Panc1 (cell line): ENCODE results near the gene MAP3K15.

ENCODE experiments used
- POLR2AphosphoS5 ChIP-seq: IDR thresholded peaks from 2 replicates; pipeline ENCODE4 v1.6.1; 2012; ENCODE audit warnings: mild to moderate bottlenecking, low read depth, low read length, moderate library complexity
- SIN3A ChIP-seq: IDR thresholded peaks from 2 replicates; pipeline ENCODE4 v1.6.1; 2012; ENCODE audit warnings: low read depth, mild to moderate bottlenecking, low read length, moderate library complexity, borderline replicate concordance; ENCODE audit not compliant: insufficient read depth
- TCF7L2 ChIP-seq: IDR thresholded peaks from 2 replicates; pipeline ENCODE4 v1.6.1; 2011; ENCODE audit warnings: mild to moderate bottlenecking, low read depth, low read length, inconsistent platforms
- TF ChIP-seq, protein P1 (sequence below): fragments of 450-650 bp; IDR thresholded peaks from 2 replicates; pipeline ENCODE4 v1.5.1; 2017; ENCODE audit warnings: mild to moderate bottlenecking
- TF ChIP-seq, protein P2 (sequence below), 2 experiments: IDR thresholded peaks; 2 replicates each; pipeline ENCODE4 v1.6.1; 2011 to 2012; ENCODE audit warnings: low read depth in 2 of 2, control low read depth in 1 of 2, low read length in 1 of 2, mild to moderate bottlenecking in 1 of 2, moderate library complexity in 1 of 2; ENCODE audit not compliant: insufficient read depth in 1 of 2

DNA sequence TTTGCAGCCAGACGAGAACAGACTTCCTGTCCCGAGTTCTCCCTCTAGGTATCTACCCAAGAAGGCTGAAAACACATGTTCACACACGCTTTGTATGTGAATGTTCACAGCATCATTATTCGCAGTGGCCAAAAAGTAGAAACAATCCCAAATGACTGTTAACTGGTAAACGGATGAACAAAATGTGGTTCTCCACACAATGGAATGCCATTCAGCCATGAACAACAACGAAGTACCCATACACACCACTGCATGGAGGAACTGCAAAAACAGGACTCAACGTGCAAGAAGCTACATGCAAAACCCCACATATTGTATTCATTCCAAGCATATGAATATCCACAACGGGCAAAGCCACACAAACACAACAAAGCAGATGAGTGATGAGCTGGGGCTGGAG, 126.6 kb downstream of the MAP3K15 start:
- TF ChIP-seq POLR2AphosphoS5 = no peak
- no peak for TF ChIP-seq SIN3A
- TF ChIP-seq, protein P1, sequence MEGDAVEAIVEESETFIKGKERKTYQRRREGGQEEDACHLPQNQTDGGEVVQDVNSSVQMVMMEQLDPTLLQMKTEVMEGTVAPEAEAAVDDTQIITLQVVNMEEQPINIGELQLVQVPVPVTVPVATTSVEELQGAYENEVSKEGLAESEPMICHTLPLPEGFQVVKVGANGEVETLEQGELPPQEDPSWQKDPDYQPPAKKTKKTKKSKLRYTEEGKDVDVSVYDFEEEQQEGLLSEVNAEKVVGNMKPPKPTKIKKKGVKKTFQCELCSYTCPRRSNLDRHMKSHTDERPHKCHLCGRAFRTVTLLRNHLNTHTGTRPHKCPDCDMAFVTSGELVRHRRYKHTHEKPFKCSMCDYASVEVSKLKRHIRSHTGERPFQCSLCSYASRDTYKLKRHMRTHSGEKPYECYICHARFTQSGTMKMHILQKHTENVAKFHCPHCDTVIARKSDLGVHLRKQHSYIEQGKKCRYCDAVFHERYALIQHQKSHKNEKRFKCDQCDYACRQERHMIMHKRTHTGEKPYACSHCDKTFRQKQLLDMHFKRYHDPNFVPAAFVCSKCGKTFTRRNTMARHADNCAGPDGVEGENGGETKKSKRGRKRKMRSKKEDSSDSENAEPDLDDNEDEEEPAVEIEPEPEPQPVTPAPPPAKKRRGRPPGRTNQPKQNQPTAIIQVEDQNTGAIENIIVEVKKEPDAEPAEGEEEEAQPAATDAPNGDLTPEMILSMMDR = no peak
- TF ChIP-seq, protein P2, sequence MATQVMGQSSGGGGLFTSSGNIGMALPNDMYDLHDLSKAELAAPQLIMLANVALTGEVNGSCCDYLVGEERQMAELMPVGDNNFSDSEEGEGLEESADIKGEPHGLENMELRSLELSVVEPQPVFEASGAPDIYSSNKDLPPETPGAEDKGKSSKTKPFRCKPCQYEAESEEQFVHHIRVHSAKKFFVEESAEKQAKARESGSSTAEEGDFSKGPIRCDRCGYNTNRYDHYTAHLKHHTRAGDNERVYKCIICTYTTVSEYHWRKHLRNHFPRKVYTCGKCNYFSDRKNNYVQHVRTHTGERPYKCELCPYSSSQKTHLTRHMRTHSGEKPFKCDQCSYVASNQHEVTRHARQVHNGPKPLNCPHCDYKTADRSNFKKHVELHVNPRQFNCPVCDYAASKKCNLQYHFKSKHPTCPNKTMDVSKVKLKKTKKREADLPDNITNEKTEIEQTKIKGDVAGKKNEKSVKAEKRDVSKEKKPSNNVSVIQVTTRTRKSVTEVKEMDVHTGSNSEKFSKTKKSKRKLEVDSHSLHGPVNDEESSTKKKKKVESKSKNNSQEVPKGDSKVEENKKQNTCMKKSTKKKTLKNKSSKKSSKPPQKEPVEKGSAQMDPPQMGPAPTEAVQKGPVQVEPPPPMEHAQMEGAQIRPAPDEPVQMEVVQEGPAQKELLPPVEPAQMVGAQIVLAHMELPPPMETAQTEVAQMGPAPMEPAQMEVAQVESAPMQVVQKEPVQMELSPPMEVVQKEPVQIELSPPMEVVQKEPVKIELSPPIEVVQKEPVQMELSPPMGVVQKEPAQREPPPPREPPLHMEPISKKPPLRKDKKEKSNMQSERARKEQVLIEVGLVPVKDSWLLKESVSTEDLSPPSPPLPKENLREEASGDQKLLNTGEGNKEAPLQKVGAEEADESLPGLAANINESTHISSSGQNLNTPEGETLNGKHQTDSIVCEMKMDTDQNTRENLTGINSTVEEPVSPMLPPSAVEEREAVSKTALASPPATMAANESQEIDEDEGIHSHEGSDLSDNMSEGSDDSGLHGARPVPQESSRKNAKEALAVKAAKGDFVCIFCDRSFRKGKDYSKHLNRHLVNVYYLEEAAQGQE (IDR thresholded peaks at IDR 0.05; ENCODE audit: insufficient read depth in 1 of 2, low read depth in 2 of 2, low read length in 1 of 2) = no peak
- TF ChIP-seq TCF7L2 = no peak
